Transverse colon (tissue), 4 donors: ENCODE data around the gene ARHGAP42.

Experiments used
- POLR2A ChIP-seq: fragments of 450-650 bp; IDR thresholded peaks from one replicate; pipeline ENCODE4 v1.6.1; 2016; ENCODE audit warnings: antibody characterized with exemption, mild to moderate bottlenecking, moderate library complexity
- POLR2AphosphoS5 ChIP-seq, 3 donors: sonication (generic); formaldehyde crosslinking; IDR thresholded peaks; one replicate each; pipeline ENCODE4 v1.6.1; 2016; ENCODE audit warnings: antibody characterized with exemption in 3 of 3
- TF ChIP-seq, protein P1 (sequence below), 5 experiments: fragments of 200-600 bp in 3 of 5; fragments of 450-650 bp in 2 of 5; sonication (generic) in 3 of 5; IDR thresholded peaks; 1 replicate in 2 of 5; 2 replicates in 3 of 5; pipeline ENCODE4 v1.5.1; 2016 to 2017; ENCODE audit warnings: antibody characterized with exemption in 5 of 5, inconsistent platforms in 3 of 5, mild to moderate bottlenecking in 2 of 5, moderate library complexity in 1 of 5

DNA sequence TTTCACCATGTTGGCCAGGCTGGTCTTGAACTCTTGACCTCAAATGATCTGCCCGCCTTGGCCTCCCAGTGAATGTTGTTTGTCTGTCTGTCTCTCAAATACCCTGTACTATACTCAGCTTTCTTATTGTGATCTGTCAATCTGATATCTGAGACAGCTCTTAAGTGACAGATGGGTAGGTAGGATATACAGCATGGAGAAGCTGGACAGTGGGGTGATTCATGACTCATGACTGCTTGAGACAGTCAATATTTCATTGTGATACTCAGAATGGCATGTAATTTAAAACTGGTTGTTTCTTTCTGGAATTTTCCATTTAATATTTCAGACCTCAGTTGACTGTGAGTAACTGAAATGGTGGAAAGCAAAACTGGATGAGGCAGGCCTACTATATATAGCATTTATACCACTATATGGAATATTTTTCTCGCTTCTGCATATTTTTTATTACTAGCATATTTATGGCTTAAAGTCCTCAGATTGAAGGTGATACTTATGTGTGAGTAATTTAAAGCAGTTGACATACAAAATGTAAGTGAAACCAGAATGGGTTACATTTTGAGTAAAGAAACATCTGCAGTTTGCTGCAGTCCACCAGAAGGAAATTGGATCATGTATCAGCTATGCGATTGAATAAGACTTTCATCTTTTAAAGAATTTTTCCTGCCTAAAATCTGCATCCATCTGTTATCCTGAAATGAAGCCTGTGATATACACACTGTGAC is 22.3 kb downstream of the ARHGAP42 start:
- TF ChIP-seq POLR2AphosphoS5 (IDR thresholded peaks at IDR 0.05) = no peak
- TF ChIP-seq, protein P1, sequence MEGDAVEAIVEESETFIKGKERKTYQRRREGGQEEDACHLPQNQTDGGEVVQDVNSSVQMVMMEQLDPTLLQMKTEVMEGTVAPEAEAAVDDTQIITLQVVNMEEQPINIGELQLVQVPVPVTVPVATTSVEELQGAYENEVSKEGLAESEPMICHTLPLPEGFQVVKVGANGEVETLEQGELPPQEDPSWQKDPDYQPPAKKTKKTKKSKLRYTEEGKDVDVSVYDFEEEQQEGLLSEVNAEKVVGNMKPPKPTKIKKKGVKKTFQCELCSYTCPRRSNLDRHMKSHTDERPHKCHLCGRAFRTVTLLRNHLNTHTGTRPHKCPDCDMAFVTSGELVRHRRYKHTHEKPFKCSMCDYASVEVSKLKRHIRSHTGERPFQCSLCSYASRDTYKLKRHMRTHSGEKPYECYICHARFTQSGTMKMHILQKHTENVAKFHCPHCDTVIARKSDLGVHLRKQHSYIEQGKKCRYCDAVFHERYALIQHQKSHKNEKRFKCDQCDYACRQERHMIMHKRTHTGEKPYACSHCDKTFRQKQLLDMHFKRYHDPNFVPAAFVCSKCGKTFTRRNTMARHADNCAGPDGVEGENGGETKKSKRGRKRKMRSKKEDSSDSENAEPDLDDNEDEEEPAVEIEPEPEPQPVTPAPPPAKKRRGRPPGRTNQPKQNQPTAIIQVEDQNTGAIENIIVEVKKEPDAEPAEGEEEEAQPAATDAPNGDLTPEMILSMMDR (IDR thresholded peaks at IDR 0.05) = no peak
- no peak for TF ChIP-seq POLR2A
